H9 (cell line): ENCODE measurements around the gene CDKAL1. TPM values are rescaled to one million over a fixed set of nuclear protein-coding genes. Genes with fewer than 3 reads are reported as not detected.

Experiments
- DNase-seq: peaks from one replicate; pipeline ENCODE4 v3.0.0-alpha.2; 2017
- H2AFZ ChIP-seq: one replicate; pipeline ENCODE4 v1.6.1; 2013; ENCODE audit warnings: mild to moderate bottlenecking, low read length, control low read depth, moderate library complexity
- H2AK5ac ChIP-seq: 2 replicates; pipeline ENCODE4 v1.6.1; 2013; ENCODE audit warnings: low read length, control low read depth, mixed read lengths; ENCODE audit not compliant: insufficient read length
- H2BK120ac ChIP-seq: one replicate; pipeline ENCODE4 v1.6.1; 2013; ENCODE audit warnings: low read depth, mild to moderate bottlenecking, low read length, control low read depth, inconsistent platforms; ENCODE audit not compliant: poor library complexity, severe bottlenecking
- H2BK12ac ChIP-seq: 2 replicates; pipeline ENCODE4 v1.6.1; 2013; ENCODE audit warnings: low read length, control low read depth, mixed read lengths, low read depth; ENCODE audit not compliant: insufficient read length
- H2BK15ac ChIP-seq: 2 replicates; pipeline ENCODE4 v1.6.1; 2013; ENCODE audit warnings: low read depth, low read length, control low read depth
- H2BK20ac ChIP-seq: one replicate; pipeline ENCODE4 v1.6.1; 2013; ENCODE audit warnings: low read depth, mild to moderate bottlenecking, low read length, control low read depth, inconsistent platforms; ENCODE audit not compliant: poor library complexity, severe bottlenecking
- H2BK5ac ChIP-seq: 2 replicates; pipeline ENCODE4 v1.6.1; 2013; ENCODE audit warnings: low read length, control low read depth, mixed read lengths; ENCODE audit not compliant: insufficient read length
- H3K14ac ChIP-seq: 2 replicates; pipeline ENCODE4 v1.6.1; 2013; ENCODE audit warnings: low read length, control low read depth; ENCODE audit not compliant: insufficient read depth
- H3K18ac ChIP-seq: 2 replicates; pipeline ENCODE4 v1.6.1; 2013; ENCODE audit warnings: low read depth, mild to moderate bottlenecking, mixed read lengths, low read length, control low read depth; ENCODE audit not compliant: insufficient read length
- H3K23ac ChIP-seq: 2 replicates; pipeline ENCODE4 v1.6.1; 2013; ENCODE audit warnings: low read length, control low read depth, mixed read lengths, low read depth; ENCODE audit not compliant: insufficient read length
- H3K23me2 ChIP-seq: 2 replicates; pipeline ENCODE4 v1.6.1; 2013; ENCODE audit warnings: low read depth, mild to moderate bottlenecking, mixed read lengths, low read length, control low read depth; ENCODE audit not compliant: insufficient read length, poor library complexity, severe bottlenecking
- H3K27ac ChIP-seq: 2 replicates; pipeline ENCODE4 v1.5.1; 2013; ENCODE audit warnings: low read length, control low read depth, mixed read lengths, low read depth; ENCODE audit not compliant: insufficient read length
- H3K27me3 ChIP-seq: 2 replicates; pipeline ENCODE4 v1.6.1; 2013; ENCODE audit warnings: low read length, control low read depth, inconsistent platforms; ENCODE audit not compliant: insufficient read depth
- H3K4ac ChIP-seq: 2 replicates; pipeline ENCODE4 v1.6.1; 2013; ENCODE audit warnings: low read depth, mild to moderate bottlenecking, control low read depth, inconsistent platforms, low read length, moderate library complexity
- H3K4me1 ChIP-seq: 2 replicates; pipeline ENCODE4 v1.6.1; 2013; ENCODE audit warnings: low read length, control low read depth, inconsistent platforms; ENCODE audit not compliant: insufficient read depth
- H3K4me2 ChIP-seq: 2 replicates; pipeline ENCODE4 v1.6.1; 2013; ENCODE audit warnings: low read length, control low read depth, mixed read lengths; ENCODE audit not compliant: insufficient read length, insufficient read depth
- H3K56ac ChIP-seq: 2 replicates; pipeline ENCODE4 v1.6.1; 2013; ENCODE audit warnings: low read depth, mild to moderate bottlenecking, mixed read lengths, low read length, control low read depth; ENCODE audit not compliant: insufficient read length
- H3K79me1 ChIP-seq: 2 replicates; pipeline ENCODE4 v1.6.1; 2013; ENCODE audit warnings: low read depth, mild to moderate bottlenecking, moderate library complexity, low read length, control low read depth, inconsistent platforms; ENCODE audit not compliant: insufficient read depth, poor library complexity, severe bottlenecking
- H3K79me2 ChIP-seq: 2 replicates; pipeline ENCODE4 v1.6.1; 2013; ENCODE audit warnings: low read length, control low read depth, inconsistent platforms; ENCODE audit not compliant: insufficient read depth
- H3K9ac ChIP-seq: 2 replicates; pipeline ENCODE4 v1.6.1; 2013; ENCODE audit warnings: low read length, control low read depth, mixed read lengths; ENCODE audit not compliant: insufficient read length; ENCODE audit errors: extremely low read depth
- H3K9me3 ChIP-seq: one replicate; pipeline ENCODE4 v1.6.1; 2013; ENCODE audit warnings: low read depth, low read length, inconsistent platforms; ENCODE audit not compliant: control insufficient read depth
- H3T11ph ChIP-seq: one replicate; pipeline ENCODE4 v1.6.1; 2013; ENCODE audit warnings: mild to moderate bottlenecking, low read length, control low read depth, inconsistent platforms
- H4K20me1 ChIP-seq: one replicate; pipeline ENCODE4 v1.6.1; 2013; ENCODE audit not compliant: control insufficient read depth, insufficient read length, insufficient read depth
- H4K5ac ChIP-seq: 2 replicates; pipeline ENCODE4 v1.6.1; 2013; ENCODE audit warnings: low read depth, mild to moderate bottlenecking, mixed read lengths, low read length, control low read depth; ENCODE audit not compliant: insufficient read length
- H4K8ac ChIP-seq: replicated peaks from 2 replicates; pipeline ENCODE4 v1.6.1; 2013; ENCODE audit warnings: low read length, control low read depth, mixed read lengths, low read depth; ENCODE audit not compliant: insufficient read length
- H4K91ac ChIP-seq: 2 replicates; pipeline ENCODE4 v1.6.1; 2013; ENCODE audit warnings: low read depth, mild to moderate bottlenecking, moderate library complexity, mixed read lengths, low read length, control low read depth; ENCODE audit not compliant: insufficient read length
- H3K27ac Mint-ChIP-seq, 3 experiments: 2 replicates in 2 of 3; 3 replicates in 1 of 3; pipeline ENCODE4 v1.8.0; 2020 to 2021; ENCODE audit warnings: mixed read lengths in 3 of 3, mild to moderate bottlenecking in 1 of 3, moderate library complexity in 1 of 3
- H3K27me3 Mint-ChIP-seq: 2 replicates; pipeline ENCODE4 v1.8.0; 2021; ENCODE audit warnings: low read depth, mild to moderate bottlenecking, moderate library complexity, mixed read lengths
- H3K36me3 Mint-ChIP-seq, 3 experiments: 2 replicates in 2 of 3; 3 replicates in 1 of 3; pipeline ENCODE4 v1.8.0; 2020 to 2021; ENCODE audit warnings: low read depth in 3 of 3, mixed read lengths in 3 of 3; ENCODE audit not compliant: insufficient read depth in 1 of 3
- H3K4me1 Mint-ChIP-seq, 2 experiments: 2 replicates each; pipeline ENCODE4 v1.8.0; 2020; ENCODE audit warnings: mixed read lengths in 2 of 2
- H3K4me3 Mint-ChIP-seq, 2 experiments: 2 replicates in 1 of 2; 3 replicates in 1 of 2; pipeline ENCODE4 v1.8.0; 2020 to 2021; ENCODE audit warnings: mild to moderate bottlenecking in 2 of 2, mixed read lengths in 2 of 2, moderate library complexity in 1 of 2
- H3K9me3 Mint-ChIP-seq, 2 experiments: 2 replicates in 1 of 2; 3 replicates in 1 of 2; pipeline ENCODE4 v1.8.0; 2020; ENCODE audit warnings: mild to moderate bottlenecking in 2 of 2, mixed read lengths in 2 of 2, moderate library complexity in 1 of 2
- WGBS: extraction: QIAGEN DNeasy Blood & Tissue Kit; methylation state at CpG from one replicate; pipeline ENCODE4 v1.1.7; 2013; ENCODE audit warnings: missing lambda C conversion rate, low lambda C conversion rate, mixed read lengths; ENCODE audit not compliant: insufficient read length; ENCODE audit errors: extremely low coverage; 5-methylcytosine and 5-hydroxymethylcytosine counted together
- total RNA-seq: library from RNA; stranded (reverse); gene quantifications from 2 replicates; pipeline ENCODE4 v1.2.1, GENCODE V29; 2021
- TF ChIP-seq, protein P1 (sequence below): fragments of 200-600 bp; sonication (generic); conservative IDR thresholded peaks from 3 replicates; pipeline ENCODE4 v1.8.0; 2021; ENCODE audit warnings: antibody characterized with exemption, mild to moderate bottlenecking

The CDKAL1 gene
- total RNA-seq, 1 experiment from 2014 or later = 23.0 TPM

DNA sequence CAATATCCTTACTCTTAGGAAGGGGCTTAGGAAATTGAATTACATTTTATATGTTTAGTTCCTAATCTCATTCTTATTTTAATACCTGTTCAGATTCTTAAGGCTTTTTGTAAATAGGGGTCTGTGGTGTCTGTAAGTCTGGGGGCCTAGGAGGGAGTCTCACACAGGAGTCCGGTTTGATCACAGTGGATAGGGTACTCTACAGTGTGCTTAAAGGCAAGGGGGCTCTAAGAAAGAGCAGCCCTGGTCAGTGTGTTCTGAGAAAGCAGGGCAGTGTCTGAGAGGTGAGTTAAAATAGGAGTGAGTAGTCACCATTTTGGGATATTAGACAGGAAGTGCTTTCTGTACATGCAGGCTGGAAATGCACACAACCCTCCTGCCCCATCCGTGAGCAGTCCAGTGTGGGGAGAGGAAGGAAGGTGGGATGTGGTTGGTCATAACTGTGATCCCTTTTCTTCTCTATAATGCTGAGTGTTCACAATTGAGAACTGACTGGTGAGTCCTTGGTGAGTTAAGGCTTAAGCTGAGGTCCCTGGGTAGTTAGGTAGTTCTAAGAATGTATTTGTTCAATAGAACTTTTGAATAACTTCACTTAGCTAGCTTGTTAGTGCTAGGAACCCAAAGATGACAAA lies 50.0 kb downstream of the CDKAL1 start:
- H3K9me3 ChIP-seq = no peaks in the 10 kb centered on the region
- H3T11ph ChIP-seq = no peak overlapping the region
- H3K14ac ChIP-seq = no peak overlapping the region
- Mint-ChIP-seq H3K27ac (peak overlapping the region in 2 of 3 experiments; percentile 30 to 82; a peak in 3 of 7 replicates), H3K4me3 (no peak overlapping the region; a peak in 1 of 5 replicates), H3K4me1 (peaks cover 33 to 36% of the 10 kb centered on the region in 2 experiments), H3K9me3 (no peaks in the 10 kb centered on the region), H3K27me3 (peaks cover 2% of the 10 kb centered on the region; the same call in 1 of the 2 replicates), H3K36me3 (peaks cover 0 to 11% (median 9%) of the 10 kb centered on the region in 3 experiments; a peak in 3 of 7 replicates)
- H3K9ac ChIP-seq = no peak overlapping the region
- no peak overlapping the region for H4K8ac ChIP-seq
- H2AK5ac ChIP-seq = no peak overlapping the region
- no peak overlapping the region for H4K5ac ChIP-seq
- no CpG with 5 or more reads among the region's 2 CpGs for WGBS
- H2BK15ac ChIP-seq = no peak overlapping the region
- no peak for DNase-seq
- H3K79me2 ChIP-seq = no peaks in the 10 kb centered on the region
- no peak overlapping the region for H3K4ac ChIP-seq
- H4K91ac ChIP-seq = no peak overlapping the region
- no peak overlapping the region for H3K18ac ChIP-seq
- H2BK120ac ChIP-seq = no peak overlapping the region
- H4K20me1 ChIP-seq = no peaks in the 10 kb centered on the region
- no peak overlapping the region for H2BK20ac ChIP-seq
- H3K4me1 ChIP-seq = peaks cover 9% of the 10 kb centered on the region
- H3K23ac ChIP-seq = no peak overlapping the region
- no peak overlapping the region for H3K27ac ChIP-seq
- TF ChIP-seq, protein P1, sequence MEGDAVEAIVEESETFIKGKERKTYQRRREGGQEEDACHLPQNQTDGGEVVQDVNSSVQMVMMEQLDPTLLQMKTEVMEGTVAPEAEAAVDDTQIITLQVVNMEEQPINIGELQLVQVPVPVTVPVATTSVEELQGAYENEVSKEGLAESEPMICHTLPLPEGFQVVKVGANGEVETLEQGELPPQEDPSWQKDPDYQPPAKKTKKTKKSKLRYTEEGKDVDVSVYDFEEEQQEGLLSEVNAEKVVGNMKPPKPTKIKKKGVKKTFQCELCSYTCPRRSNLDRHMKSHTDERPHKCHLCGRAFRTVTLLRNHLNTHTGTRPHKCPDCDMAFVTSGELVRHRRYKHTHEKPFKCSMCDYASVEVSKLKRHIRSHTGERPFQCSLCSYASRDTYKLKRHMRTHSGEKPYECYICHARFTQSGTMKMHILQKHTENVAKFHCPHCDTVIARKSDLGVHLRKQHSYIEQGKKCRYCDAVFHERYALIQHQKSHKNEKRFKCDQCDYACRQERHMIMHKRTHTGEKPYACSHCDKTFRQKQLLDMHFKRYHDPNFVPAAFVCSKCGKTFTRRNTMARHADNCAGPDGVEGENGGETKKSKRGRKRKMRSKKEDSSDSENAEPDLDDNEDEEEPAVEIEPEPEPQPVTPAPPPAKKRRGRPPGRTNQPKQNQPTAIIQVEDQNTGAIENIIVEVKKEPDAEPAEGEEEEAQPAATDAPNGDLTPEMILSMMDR = no peak
- no peak overlapping the region for H2BK12ac ChIP-seq
- no peak overlapping the region for H2BK5ac ChIP-seq
- H3K56ac ChIP-seq = no peak overlapping the region
- no peak overlapping the region for H2AFZ ChIP-seq
- no peak overlapping the region for H3K4me2 ChIP-seq
- H3K23me2 ChIP-seq = no peaks in the 10 kb centered on the region
- no peaks in the 10 kb centered on the region for H3K27me3 ChIP-seq
- H3K79me1 ChIP-seq = no peaks in the 10 kb centered on the region
